ENCODE measurements around the gene HSPB2. TPM values are rescaled to one million over a fixed set of nuclear protein-coding genes. Genes with fewer than 3 reads are reported as not detected.

HSPB2 gene
- total and polyA plus RNA-seq, 2 of the 4 experiments (the other 2 are of a cell fraction), result 0.18 to 0.55 TPM

GRCh38 chr11:111913997-111914396 is 1.5 kb downstream of the HSPB2 start:
- TF ChIP-seq FOS (IDR thresholded peaks at IDR 0.05; ENCODE audit: low read depth, low read length), result no peak
- no peak for TF ChIP-seq ELK1 (IDR thresholded peaks at IDR 0.05; ENCODE audit: borderline replicate concordance, low read depth, low read length)
- TF ChIP-seq SMC3 (IDR thresholded peaks at IDR 0.05; ENCODE audit: low read depth, low read length), result no peak
- TF ChIP-seq CEBPB (IDR thresholded peaks at IDR 0.05; ENCODE audit: low read depth, low read length), result no peak
- no peak for TF ChIP-seq CTCF (conservative IDR thresholded peaks at IDR 0.05; ENCODE audit: low read depth, low read length)
- no peak for TF ChIP-seq NFE2L2 (IDR thresholded peaks at IDR 0.05; ENCODE audit: low read depth, low read length)
- TF ChIP-seq USF2 (IDR thresholded peaks at IDR 0.05; ENCODE audit: low read depth, low read length), result no peak
- no peak for TF ChIP-seq MXI1 (IDR thresholded peaks at IDR 0.05; ENCODE audit: borderline replicate concordance, low read depth, low read length)
- no peak for TF ChIP-seq CHD1 (IDR thresholded peaks at IDR 0.05; ENCODE audit: low read depth, low read length)
- TF ChIP-seq RFX5 (IDR thresholded peaks at IDR 0.05; ENCODE audit: low read depth, low read length), result no peak
- no peak for TF ChIP-seq RAD21 (IDR thresholded peaks at IDR 0.05; ENCODE audit: low read length)
- no peak for TF ChIP-seq RCOR1 (IDR thresholded peaks at IDR 0.05; ENCODE audit: insufficient replicate concordance, low read length)
- TF ChIP-seq MAFK (IDR thresholded peaks at IDR 0.05; ENCODE audit: low read depth, low read length), result no peak
- no peak for TF ChIP-seq BHLHE40 (IDR thresholded peaks at IDR 0.05; ENCODE audit: low read depth, low read length)
- no peak for TF ChIP-seq POLR2A (IDR thresholded peaks at IDR 0.05; ENCODE audit: low read depth, low read length)
- no peak for TF ChIP-seq MAZ (IDR thresholded peaks at IDR 0.05; ENCODE audit: borderline replicate concordance, low read depth, low read length)
- peak overlapping the region; percentile 3; the same call in 1 of the 2 replicates for H3K4me2 ChIP-seq (ENCODE audit: low read depth, low read length)
- 0 out of 2 replicates have a peak overlapping the region, but pooled peaks have one; percentile 28 for H3K9ac ChIP-seq (ENCODE audit: low read depth, low read length)
- no TSS peak for BruUV-seq (replicated peaks)
- peak overlapping the region; percentile 94 for H2AK5ac ChIP-seq (ENCODE audit: low read depth, low read length)
- peak; percentile 21 for ATAC-seq (ENCODE audit: low read depth)
- H3K9me1 ChIP-seq (ENCODE audit: insufficient read depth, low read length), result peaks cover 18% of the 10 kb centered on the region
- dilution Hi-C loops (cut with HindIII; ENCODE audit: low sequenced_read_pairs, unreplicated experiment), result no loop called here
- H3K56ac ChIP-seq (ENCODE audit: extremely low read depth, insufficient read depth, low read length), result no peak overlapping the region; the same call in 1 of the 2 replicates
- H2AFZ ChIP-seq (replicated peaks; ENCODE audit: low read length, poor library complexity), result peak overlapping the region; percentile 88
- H2BK5ac ChIP-seq (ENCODE audit: low read depth, low read length, poor library complexity, severe bottlenecking), result peak overlapping the region; percentile 58
- peak overlapping the region; percentile 85 for H2BK20ac ChIP-seq (ENCODE audit: low read depth, low read length)
- POLR2A ChIA-PET (ENCODE audit: unreplicated experiment), result interaction anchor here (0.5 kb wide), 1 partner anchor 25 kb away, joined by 3 read pairs; no protein-coding TSS in a partner anchor
- H2AK9ac ChIP-seq (replicated peaks; ENCODE audit: low read depth, low read length, poor library complexity), result peak overlapping the region; percentile 80
- peak overlapping the region; percentile 78 for H3K27ac ChIP-seq (ENCODE audit: insufficient read depth, low read length)
- in situ Hi-C loops (cut with MboI; ENCODE audit: low sequenced_read_pairs), result no loop called here
- H3K4me1 ChIP-seq (ENCODE audit: control insufficient read depth, insufficient read depth, low read length), result peaks cover 41% of the 10 kb centered on the region
- intact Hi-C loops (cut with micrococcal nuclease), result no loop called here
- H4K5ac ChIP-seq (ENCODE audit: low read depth, low read length), result peak overlapping the region; percentile 95
- H3K27me3 ChIP-seq (ENCODE audit: control insufficient read depth, insufficient read depth, low read length), result no peaks in the 10 kb centered on the region
- H3K9me3 ChIP-seq (ENCODE audit: control insufficient read depth, insufficient read depth, low read length), result no peaks in the 10 kb centered on the region
- peak; percentile 76 for DNase-seq
- H3K36me3 ChIP-seq (ENCODE audit: control insufficient read depth, insufficient read depth, low read length), result no peaks in the 10 kb centered on the region
- H3K23ac ChIP-seq (ENCODE audit: low read depth, low read length), result peak overlapping the region; percentile 76
- peak overlapping the region; percentile 93 to 95 for H4K8ac ChIP-seq (ENCODE audit: low read depth in 2 of 2, low read length in 2 of 2)
- H3K79me1 ChIP-seq (ENCODE audit: low read depth in 1 of 2, low read length in 2 of 2), result peaks cover 0 to 15% of the 10 kb centered on the region in 2 experiments; a peak in 2 of 4 replicates
- H2BK120ac ChIP-seq (ENCODE audit: low read depth, low read length), result peak overlapping the region; percentile 90
- CTCF ChIA-PET, result no interaction called here
- H3K18ac ChIP-seq (ENCODE audit: low read depth, low read length), result peak overlapping the region; percentile 72
- no CpG with 5 or more reads among the region's 4 CpGs for WGBS, 2 experiments (ENCODE audit: extremely low coverage in 2 of 2, insufficient read length in 1 of 2)
- peak overlapping the region; percentile 94 for H3K4ac ChIP-seq (ENCODE audit: low read depth, low read length)
- H3K4me3 ChIP-seq (ENCODE audit: insufficient read depth, low read depth, low read length), result no peak overlapping the region
- H2BK15ac ChIP-seq (ENCODE audit: low read depth, low read length), result peak overlapping the region; percentile 95; the same call in 2 of the 3 replicates
- H3K14ac ChIP-seq (replicated peaks; ENCODE audit: low read depth, low read length), result peak overlapping the region; percentile 75
- H4K20me1 ChIP-seq (ENCODE audit: insufficient read depth, low read length), result no peaks in the 10 kb centered on the region
- H4K91ac ChIP-seq (ENCODE audit: insufficient read depth, low read depth, low read length), result peak overlapping the region; percentile 92

All from IMR-90 (cell line).